Spleen (tissue), 7 donors: ENCODE results near the gene PDE1C.

ENCODE experiments used
- CTCF ChIP-seq, 11 experiments: fragments of 200-600 bp in 7 of 11; fragments of 450-650 bp in 4 of 11; sonication (generic) in 4 of 11; IDR thresholded peaks in 8 of 11; conservative IDR thresholded peaks in 3 of 11; 1 replicate in 7 of 11; 2 replicates in 4 of 11; pipeline versions ENCODE4 v1.4.0 to v1.8.0; 2016 to 2021; ENCODE audit warnings: antibody characterized with exemption in 11 of 11, inconsistent platforms in 4 of 11, mild to moderate bottlenecking in 1 of 11
- POLR2A ChIP-seq, 3 donors: fragments of 450-650 bp; IDR thresholded peaks; one replicate each; pipeline ENCODE4 v1.5.1; 2017; ENCODE audit warnings: antibody characterized with exemption in 3 of 3, mild to moderate bottlenecking in 1 of 3
- POLR2AphosphoS5 ChIP-seq, 3 donors: sonication (generic); formaldehyde crosslinking; IDR thresholded peaks; one replicate each; pipeline ENCODE4 v1.5.1; 2017; ENCODE audit warnings: antibody characterized with exemption in 3 of 3
- donor health status: DM: no; HTN: no; CAD: no; lungs with moderate emphysema.
- donor health status: DM: no; HTN: no; CAD: no.
- donor health status: DM: no; HTN: no; CAD: no.

GRCh38 chr7:32043688-32044087 is 26.5 kb downstream of the PDE1C start:
- TF ChIP-seq POLR2A (IDR thresholded peaks at IDR 0.05) (no peak), CTCF (IDR thresholded peaks at IDR 0.05 in 8 of 11, conservative IDR thresholded peaks at IDR 0.05 in 3 of 11) (no peak), POLR2AphosphoS5 (IDR thresholded peaks at IDR 0.05) (no peak)
